Retinal pigment epithelial cell (primary cell): ENCODE data around the gene ERC2.

Experiments used
- DNase-seq: peaks from one replicate; pipeline ENCODE4 v3.0.0-alpha.2; 2010; ENCODE audit warnings: low read depth
- H3K4me3 ChIP-seq: 2 replicates; pipeline ENCODE4 v1.5.1; 2011; ENCODE audit warnings: mild to moderate bottlenecking, low read length, control low read depth, moderate library complexity
- TF ChIP-seq, protein P1 (sequence below): conservative IDR thresholded peaks from 2 replicates; pipeline ENCODE4 v1.5.1; 2011; ENCODE audit warnings: low read depth, low read length, control low read depth, inconsistent platforms

ERC2 gene

DNA sequence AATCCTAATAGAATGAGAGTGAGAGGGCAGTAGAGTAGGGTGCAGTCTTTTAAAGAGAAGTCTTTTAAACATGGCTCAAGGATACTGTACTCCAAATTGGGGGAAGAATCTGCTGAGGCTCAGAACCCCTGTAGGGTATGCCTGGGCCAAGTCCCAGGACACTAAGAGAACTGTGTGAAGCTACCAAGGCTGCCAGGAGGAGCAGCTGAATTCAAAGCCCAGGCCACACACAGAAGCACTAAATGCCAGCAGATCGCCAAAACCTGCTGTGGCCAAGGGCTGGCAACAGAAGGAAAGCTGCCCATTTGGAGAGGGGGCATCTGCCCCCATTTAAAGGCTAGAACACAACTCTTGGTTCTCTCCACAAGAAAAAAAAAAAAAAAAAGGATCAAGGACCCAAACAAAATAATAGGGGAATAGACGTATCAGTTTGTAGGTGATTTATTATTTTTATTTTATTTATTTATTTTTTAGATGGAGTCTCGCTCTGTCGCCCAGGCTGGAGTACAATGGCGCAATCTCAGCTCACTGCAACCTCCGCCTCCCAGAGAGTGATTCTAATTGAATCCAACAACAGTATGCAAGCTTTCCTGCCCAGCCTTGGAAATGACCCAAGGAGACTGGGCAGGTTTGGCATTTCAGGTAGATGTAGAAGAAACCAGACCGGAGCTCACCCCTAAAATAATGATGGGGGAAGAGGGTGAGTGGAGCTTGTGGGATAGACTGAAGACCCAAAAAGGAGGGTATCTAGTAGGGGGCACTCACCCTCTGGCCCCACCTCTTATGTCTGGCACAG lies 702.2 kb downstream of the ERC2 start:
- TF ChIP-seq, protein P1, sequence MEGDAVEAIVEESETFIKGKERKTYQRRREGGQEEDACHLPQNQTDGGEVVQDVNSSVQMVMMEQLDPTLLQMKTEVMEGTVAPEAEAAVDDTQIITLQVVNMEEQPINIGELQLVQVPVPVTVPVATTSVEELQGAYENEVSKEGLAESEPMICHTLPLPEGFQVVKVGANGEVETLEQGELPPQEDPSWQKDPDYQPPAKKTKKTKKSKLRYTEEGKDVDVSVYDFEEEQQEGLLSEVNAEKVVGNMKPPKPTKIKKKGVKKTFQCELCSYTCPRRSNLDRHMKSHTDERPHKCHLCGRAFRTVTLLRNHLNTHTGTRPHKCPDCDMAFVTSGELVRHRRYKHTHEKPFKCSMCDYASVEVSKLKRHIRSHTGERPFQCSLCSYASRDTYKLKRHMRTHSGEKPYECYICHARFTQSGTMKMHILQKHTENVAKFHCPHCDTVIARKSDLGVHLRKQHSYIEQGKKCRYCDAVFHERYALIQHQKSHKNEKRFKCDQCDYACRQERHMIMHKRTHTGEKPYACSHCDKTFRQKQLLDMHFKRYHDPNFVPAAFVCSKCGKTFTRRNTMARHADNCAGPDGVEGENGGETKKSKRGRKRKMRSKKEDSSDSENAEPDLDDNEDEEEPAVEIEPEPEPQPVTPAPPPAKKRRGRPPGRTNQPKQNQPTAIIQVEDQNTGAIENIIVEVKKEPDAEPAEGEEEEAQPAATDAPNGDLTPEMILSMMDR = no peak
- no peak overlapping the region for H3K4me3 ChIP-seq

DNA sequence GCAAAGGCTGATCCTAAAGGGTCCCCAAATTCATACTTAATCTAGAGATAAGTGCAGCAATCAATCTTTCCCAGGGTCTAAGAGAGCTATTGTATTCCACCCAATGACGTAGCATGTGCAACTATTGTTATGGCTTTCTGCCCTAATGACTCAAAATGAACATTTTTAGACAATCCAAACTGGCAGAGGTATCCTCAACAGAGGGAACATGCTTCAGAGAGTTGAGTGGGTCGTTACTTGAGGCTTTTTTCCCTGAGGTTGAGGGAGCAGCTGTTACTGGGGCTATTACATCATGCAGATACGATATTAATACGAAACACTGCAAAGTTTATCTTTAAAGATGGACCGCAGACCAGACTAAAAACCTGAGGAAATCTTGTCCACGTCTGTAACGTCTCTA lies 702.9 kb downstream of the ERC2 start:
- no peak overlapping the region for H3K4me3 ChIP-seq
- TF ChIP-seq, protein P1 = no peak

More for the DNA sequence above, 702.2 kb downstream of the ERC2 start:
- DNase-seq = no peak

DNA sequence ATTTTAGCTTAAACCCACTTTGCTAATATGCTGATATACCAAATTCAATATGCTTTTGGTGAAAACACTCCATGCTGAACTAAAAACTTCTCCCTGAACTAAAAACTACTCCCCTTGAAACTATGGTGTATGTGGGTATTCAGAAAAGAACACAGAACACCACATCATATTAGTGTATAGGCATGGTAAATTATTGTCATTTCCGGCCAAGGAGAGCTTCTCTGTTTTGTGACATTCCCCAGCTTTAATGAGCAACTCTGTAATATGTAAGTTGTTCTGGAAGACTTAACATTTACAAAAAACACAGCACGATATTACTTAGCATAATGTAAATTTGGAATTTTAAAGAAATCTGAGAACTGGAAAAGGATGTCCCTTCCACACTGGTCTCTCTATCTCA lies 711.3 kb downstream of the ERC2 start:
- DNase-seq = no peak
- TF ChIP-seq, protein P1 = no peak
- no peak overlapping the region for H3K4me3 ChIP-seq

More for the DNA sequence above, 702.9 kb downstream of the ERC2 start:
- no peak for DNase-seq

DNA sequence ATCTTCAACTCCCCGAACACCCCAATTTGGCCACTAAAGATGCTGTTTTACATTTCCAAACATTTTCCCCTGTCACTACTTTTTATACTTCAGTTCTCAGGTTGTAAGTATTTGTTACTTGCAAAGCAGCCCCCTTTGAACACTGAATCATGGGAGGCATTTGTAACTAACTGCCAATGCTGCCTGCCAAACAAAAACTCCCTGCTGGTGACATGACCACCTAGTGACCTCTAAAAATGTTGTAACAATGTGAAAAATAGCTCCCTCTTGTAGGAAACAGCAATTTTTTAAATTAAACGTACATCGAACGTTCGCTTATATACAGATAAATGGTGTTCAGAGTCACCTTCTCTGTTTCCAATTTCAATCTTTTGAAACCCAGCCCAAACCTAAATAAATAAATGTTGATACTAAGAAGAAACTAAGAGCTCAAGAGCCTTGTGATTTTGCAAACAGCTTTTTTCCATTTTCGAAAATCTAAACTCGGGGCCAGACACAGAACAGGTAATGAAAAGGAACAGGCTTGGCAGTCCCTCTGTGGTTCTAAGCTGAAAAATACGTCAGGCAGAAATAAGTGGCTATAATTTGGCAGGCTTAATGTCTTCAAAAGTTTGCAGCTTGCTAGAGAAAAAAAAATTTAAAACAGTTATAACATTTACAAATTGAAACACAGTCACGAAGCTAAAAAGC lies 712.6 kb downstream of the ERC2 start:
- DNase-seq = no peak
- TF ChIP-seq, protein P1 = no peak

DNA sequence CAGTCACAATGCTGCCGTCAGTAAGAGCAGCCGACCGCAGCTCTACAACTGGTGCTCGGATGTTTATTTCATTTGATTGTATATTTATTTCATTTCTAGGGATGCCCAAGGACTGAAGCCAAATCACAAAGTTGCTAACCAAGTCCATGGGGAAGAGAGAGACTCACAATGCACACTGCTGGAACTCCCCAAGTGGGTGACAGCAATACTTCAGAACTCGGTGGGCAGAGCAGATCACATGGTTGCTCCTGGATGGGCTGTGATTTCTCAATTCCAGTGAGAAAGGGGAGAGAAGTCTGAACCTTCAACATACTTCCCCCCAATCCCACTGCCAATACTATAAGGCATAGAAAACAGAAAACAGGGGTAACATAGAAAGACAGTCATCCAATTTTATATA lies 715.4 kb downstream of the ERC2 start:
- TF ChIP-seq, protein P1 = no peak
- H3K4me3 ChIP-seq = no peak overlapping the region
- no peak for DNase-seq

More for the DNA sequence above, 712.6 kb downstream of the ERC2 start:
- no peak overlapping the region for H3K4me3 ChIP-seq

DNA sequence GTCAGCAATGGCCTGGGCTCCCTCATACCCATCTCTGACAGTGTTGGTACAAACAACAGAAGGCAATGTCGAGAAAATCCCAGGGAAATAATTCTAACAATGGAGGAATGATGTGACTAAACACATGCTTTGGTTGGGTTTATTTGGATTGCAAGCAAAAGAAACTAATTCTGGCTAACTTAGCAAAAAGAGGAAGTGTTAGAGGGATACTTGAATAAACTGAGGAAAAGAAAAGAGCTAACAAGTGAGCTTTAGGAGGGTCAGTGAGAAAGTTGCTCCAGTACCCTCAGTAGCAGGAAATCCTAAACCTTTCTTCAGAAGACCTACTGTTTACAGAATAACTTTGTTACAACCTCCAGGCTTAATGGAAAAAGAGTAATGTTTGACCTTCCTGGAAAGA lies 716.5 kb downstream of the ERC2 start:
- no peak overlapping the region for H3K4me3 ChIP-seq
- DNase-seq = no peak
- TF ChIP-seq, protein P1 = no peak
